Caco-2 (cell line): ENCODE results near the gene THOC1. TPM values are rescaled to one million over a fixed set of nuclear protein-coding genes. Genes with fewer than 3 reads are reported as not detected.
A peak's percentile ranks its signal among the peaks of the same experiment; 100 is the strongest.

Source experiments
- BruUV-seq: library from RNA; stranded (reverse); fragments of 400-500 nt; replicated peaks from 2 replicates; lab custom pipeline; 2021; lab: Mats Ljungman, UMichigan
- CTCF ChIA-PET: fragments of 300-600 bp; sonication (Branson Sonifier 250); formaldehyde crosslinking; loops from one replicate; lab custom pipeline; 2022; ENCODE audit warnings: antibody characterized with exemption; lab: Charles Lee
- POLR2A ChIA-PET: fragments of 300-600 bp; sonication (Branson Sonifier 250); formaldehyde crosslinking; loops from one replicate; lab custom pipeline; 2022; ENCODE audit warnings: antibody characterized with exemption; lab: Charles Lee
- DNase-seq, 2 experiments: peaks; one replicate each; pipeline versions ENCODE4 v3.0.0 to v3.0.0-alpha.2; 2020 to 2022
- H3K27me3 ChIP-seq: replicated peaks from 2 replicates; pipeline ENCODE4 v1.6.0; 2011; ENCODE audit warnings: low read length; ENCODE audit not compliant: control insufficient read depth, insufficient read depth
- H3K36me3 ChIP-seq: 2 replicates; pipeline ENCODE4 v1.5.1; 2011; ENCODE audit warnings: low read length; ENCODE audit not compliant: control insufficient read depth, insufficient read depth
- H3K4me1 ChIP-seq: fragments of 250-450 bp; sonication (Bioruptor Pico); 2 replicates; pipeline ENCODE4 v1.5.1; 2020; ENCODE audit warnings: mild to moderate bottlenecking
- H3K4me3 ChIP-seq: 2 replicates; pipeline ENCODE4 v1.5.1; 2011; ENCODE audit warnings: low read depth, mild to moderate bottlenecking, control low read depth, low read length
- H3K9me3 ChIP-seq: fragments of 250-450 bp; sonication (Bioruptor Pico); 2 replicates; pipeline ENCODE4 v1.5.1; 2020; ENCODE audit warnings: mild to moderate bottlenecking, moderate library complexity
- H3K27ac Mint-ChIP-seq: one replicate; pipeline ENCODE4 v1.8.0; 2022; ENCODE audit warnings: mixed read lengths; ENCODE audit not compliant: unreplicated experiment
- H3K27me3 Mint-ChIP-seq: one replicate; pipeline ENCODE4 v1.8.0; 2022; ENCODE audit warnings: mixed read lengths; ENCODE audit not compliant: insufficient read depth, unreplicated experiment
- H3K36me3 Mint-ChIP-seq: one replicate; pipeline ENCODE4 v1.8.0; 2022; ENCODE audit warnings: mild to moderate bottlenecking, mixed read lengths; ENCODE audit not compliant: insufficient read depth, unreplicated experiment
- H3K4me1 Mint-ChIP-seq: one replicate; pipeline ENCODE4 v1.8.0; 2022; ENCODE audit warnings: low read depth, mixed read lengths; ENCODE audit not compliant: unreplicated experiment
- H3K4me3 Mint-ChIP-seq: one replicate; pipeline ENCODE4 v1.8.0; 2022; ENCODE audit warnings: mild to moderate bottlenecking, moderate library complexity, mixed read lengths; ENCODE audit not compliant: unreplicated experiment
- H3K9me3 Mint-ChIP-seq: one replicate; pipeline ENCODE4 v1.8.0; 2022; ENCODE audit warnings: mixed read lengths; ENCODE audit not compliant: unreplicated experiment
- intact Hi-C: fragments of 100-400 bp; cut with micrococcal nuclease; formaldehyde crosslinking; loops from one replicate; pipeline ENCODE4 v1.10.0; 2022; ENCODE audit not compliant: unreplicated experiment
- total RNA-seq: library from RNA; stranded (reverse); gene quantifications from 2 replicates; pipeline ENCODE4 v1.2.3, GENCODE V29; 2022
- TF ChIP-seq, protein P1 (sequence below), 2 experiments: fragments of 200-600 bp in 1 of 2; IDR thresholded peaks; 1 replicate in 1 of 2; 2 replicates in 1 of 2; pipeline versions ENCODE4 v1.5.1 to v1.8.0; 2011 to 2022; ENCODE audit warnings: antibody characterized with exemption in 1 of 2, control low read depth in 1 of 2, inconsistent platforms in 1 of 2, low read depth in 1 of 2, low read length in 1 of 2, mild to moderate bottlenecking in 1 of 2, moderate library complexity in 1 of 2; ENCODE audit not compliant: insufficient read depth in 1 of 2, severe bottlenecking in 1 of 2, unreplicated experiment in 1 of 2

THOC1 gene
- total RNA-seq, 1 experiment from 2014 or later = 65.4 TPM

DNA sequence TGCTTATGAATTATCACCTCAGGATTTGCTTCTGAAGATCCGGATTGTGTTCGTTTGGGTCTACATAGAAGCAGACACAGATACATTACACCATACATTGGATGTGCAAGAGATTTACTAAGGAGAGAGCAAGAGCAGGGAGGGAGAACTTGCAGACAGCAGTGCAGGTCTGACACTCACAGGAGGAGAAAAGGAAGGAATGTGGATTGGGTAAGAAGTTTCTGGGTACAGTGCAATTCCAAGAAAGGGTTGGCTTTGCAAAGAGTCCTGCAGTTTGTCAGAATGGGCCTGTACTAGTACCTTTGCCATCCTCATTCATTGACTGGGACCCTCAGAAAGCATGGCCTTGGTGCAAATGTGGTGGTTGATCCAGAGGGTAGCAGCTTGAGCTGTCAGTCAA, 4.8 kb upstream of the THOC1 start:
- no peaks in the 10 kb centered on the region for H3K9me3 ChIP-seq
- peaks cover 2% of the 10 kb centered on the region for H3K27me3 Mint-ChIP-seq
- no peaks in the 10 kb centered on the region for H3K9me3 Mint-ChIP-seq
- no peak overlapping the region for H3K4me3 ChIP-seq
- TF ChIP-seq, protein P1, sequence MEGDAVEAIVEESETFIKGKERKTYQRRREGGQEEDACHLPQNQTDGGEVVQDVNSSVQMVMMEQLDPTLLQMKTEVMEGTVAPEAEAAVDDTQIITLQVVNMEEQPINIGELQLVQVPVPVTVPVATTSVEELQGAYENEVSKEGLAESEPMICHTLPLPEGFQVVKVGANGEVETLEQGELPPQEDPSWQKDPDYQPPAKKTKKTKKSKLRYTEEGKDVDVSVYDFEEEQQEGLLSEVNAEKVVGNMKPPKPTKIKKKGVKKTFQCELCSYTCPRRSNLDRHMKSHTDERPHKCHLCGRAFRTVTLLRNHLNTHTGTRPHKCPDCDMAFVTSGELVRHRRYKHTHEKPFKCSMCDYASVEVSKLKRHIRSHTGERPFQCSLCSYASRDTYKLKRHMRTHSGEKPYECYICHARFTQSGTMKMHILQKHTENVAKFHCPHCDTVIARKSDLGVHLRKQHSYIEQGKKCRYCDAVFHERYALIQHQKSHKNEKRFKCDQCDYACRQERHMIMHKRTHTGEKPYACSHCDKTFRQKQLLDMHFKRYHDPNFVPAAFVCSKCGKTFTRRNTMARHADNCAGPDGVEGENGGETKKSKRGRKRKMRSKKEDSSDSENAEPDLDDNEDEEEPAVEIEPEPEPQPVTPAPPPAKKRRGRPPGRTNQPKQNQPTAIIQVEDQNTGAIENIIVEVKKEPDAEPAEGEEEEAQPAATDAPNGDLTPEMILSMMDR (IDR thresholded peaks at IDR 0.05; ENCODE audit: insufficient read depth in 1 of 2, low read depth in 1 of 2, low read length in 1 of 2, severe bottlenecking in 1 of 2, unreplicated experiment in 1 of 2) = no peak
- no peak for DNase-seq
- H3K27ac Mint-ChIP-seq = no peak overlapping the region
- no peaks in the 10 kb centered on the region for H3K36me3 ChIP-seq
- H3K4me1 ChIP-seq = peaks cover 9% of the 10 kb centered on the region; the same call in 1 of the 2 replicates
- BruUV-seq = no TSS peak
- POLR2A ChIA-PET = no interaction called here
- no peak overlapping the region for H3K4me3 Mint-ChIP-seq
- peaks cover 6% of the 10 kb centered on the region for H3K4me1 Mint-ChIP-seq
- H3K36me3 Mint-ChIP-seq = peaks cover 7% of the 10 kb centered on the region
- CTCF ChIA-PET = no interaction called here
- intact Hi-C loops = no loop called here
- H3K27me3 ChIP-seq = no peaks in the 10 kb centered on the region

DNA sequence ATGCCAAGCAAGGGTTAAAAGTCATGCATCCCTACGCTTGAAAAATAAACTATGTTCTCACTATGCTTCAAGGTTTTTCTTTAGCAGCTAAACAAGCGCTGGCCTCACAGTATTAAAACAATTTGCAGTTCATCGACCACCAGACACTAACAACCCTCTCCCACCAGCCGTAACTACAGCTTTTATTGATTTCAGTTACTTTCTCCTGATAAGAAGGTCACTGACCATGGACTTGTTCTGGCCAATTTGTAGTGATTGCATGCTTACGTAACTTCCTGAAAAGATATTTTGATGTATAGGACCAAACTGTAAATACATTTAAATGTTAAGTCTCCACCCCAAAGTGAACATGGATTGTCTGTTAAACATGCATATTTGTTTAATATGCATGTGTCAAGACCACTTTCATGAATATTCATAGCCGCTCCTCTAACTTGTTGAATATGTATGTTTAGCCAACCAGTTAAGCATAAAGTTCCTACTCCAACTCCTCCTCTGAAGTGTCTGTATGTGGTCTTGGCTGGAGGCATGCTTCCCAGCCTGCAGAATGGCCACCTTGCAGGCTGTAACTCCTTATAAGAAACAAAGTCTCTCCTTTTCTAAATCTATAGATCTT, 1.7 kb upstream of the THOC1 start:
- CTCF ChIA-PET = no interaction called here
- Mint-ChIP-seq H3K27ac (no peak overlapping the region), H3K9me3 (no peaks in the 10 kb centered on the region), H3K36me3 (peaks cover 20% of the 10 kb centered on the region), H3K27me3 (no peaks in the 10 kb centered on the region), H3K4me3 (peak overlapping the region; percentile 99), H3K4me1 (peaks cover 14% of the 10 kb centered on the region)
- POLR2A ChIA-PET = no interaction called here
- TF ChIP-seq, protein P1 (IDR thresholded peaks at IDR 0.05; ENCODE audit: insufficient read depth in 1 of 2, low read depth in 1 of 2, low read length in 1 of 2, severe bottlenecking in 1 of 2, unreplicated experiment in 1 of 2) = no peak
- no peak for DNase-seq
- no peaks in the 10 kb centered on the region; the same call in 1 of the 2 replicates for H3K36me3 ChIP-seq
- intact Hi-C loops = loop anchor here (5.0 kb wide), 1 partner anchor 328 kb away; the partner anchor contains the start of gene CLUL1
- no peaks in the 10 kb centered on the region for H3K9me3 ChIP-seq
- no TSS peak for BruUV-seq
- H3K27me3 ChIP-seq = no peaks in the 10 kb centered on the region
- H3K4me1 ChIP-seq = peaks cover 9% of the 10 kb centered on the region
- H3K4me3 ChIP-seq = no peak overlapping the region

DNA sequence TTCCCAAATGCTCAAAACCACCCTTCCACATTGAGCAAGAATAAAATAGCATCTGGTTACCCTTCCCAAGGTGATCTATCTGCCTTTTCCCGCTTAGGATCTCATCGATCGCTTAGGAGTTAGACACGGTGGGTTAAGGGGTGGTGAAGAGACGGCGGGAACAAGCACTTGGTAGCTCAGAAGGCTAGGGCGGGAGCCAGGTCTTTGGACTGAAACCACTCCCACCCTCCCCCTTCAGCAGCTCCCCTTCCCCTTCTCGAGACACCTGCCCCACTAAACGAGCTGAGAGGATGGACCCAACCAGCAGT, 513 bp downstream of the THOC1 start:
- Mint-ChIP-seq H3K4me3 (peak overlapping the region; percentile 99), H3K9me3 (no peaks in the 10 kb centered on the region), H3K36me3 (peaks cover 34% of the 10 kb centered on the region), H3K27ac (peak overlapping the region; percentile 100), H3K4me1 (peaks cover 14% of the 10 kb centered on the region), H3K27me3 (no peaks in the 10 kb centered on the region)
- no peak for DNase-seq
- CTCF ChIA-PET = interaction anchor here (1.4 kb wide), 1 partner anchor 349 kb away, joined by 4 read pairs; no protein-coding TSS in a partner anchor
- H3K27me3 ChIP-seq = no peaks in the 10 kb centered on the region
- TF ChIP-seq, protein P1 (IDR thresholded peaks at IDR 0.05; ENCODE audit: insufficient read depth in 1 of 2, low read depth in 1 of 2, low read length in 1 of 2, severe bottlenecking in 1 of 2, unreplicated experiment in 1 of 2) = no peak
- H3K36me3 ChIP-seq = peaks cover 2% of the 10 kb centered on the region
- intact Hi-C loops = loop anchor here (5.0 kb wide), 1 partner anchor 330 kb away; the partner anchor contains the start of gene CLUL1
- no peaks in the 10 kb centered on the region for H3K9me3 ChIP-seq
- H3K4me1 ChIP-seq = peaks cover 9% of the 10 kb centered on the region
- BruUV-seq = no TSS peak
- POLR2A ChIA-PET = interaction anchor here (0.6 to 1.0 kb wide), 5 partner anchors 55 to 440 kb away, joined by 3 to 5 read pairs (median 4); no protein-coding TSS in a partner anchor
- peak overlapping the region; percentile 62 for H3K4me3 ChIP-seq
